CD14-positive monocyte (primary cell): Measurements from ENCODE around the gene LRRC8E. TPM values are rescaled to one million over a fixed set of nuclear protein-coding genes. Genes with fewer than 3 reads are reported as not detected.

Experiments
- DNase-seq, 3 donors: peaks; one replicate each; pipeline ENCODE4 v3.0.0-alpha.2; 2011 to 2022
- H2AFZ ChIP-seq: 2 replicates; pipeline ENCODE4 v1.6.0; 2012; ENCODE audit warnings: mild to moderate bottlenecking, low read depth, low read length, inconsistent platforms; ENCODE audit not compliant: insufficient read depth, poor library complexity, severe bottlenecking
- H3K27ac ChIP-seq, 2 donors: 1 replicate in 1 of 2; 2 replicates in 1 of 2; pipeline ENCODE4 v1.5.1; 2012 to 2013; ENCODE audit warnings: low read length in 2 of 2, control low read depth in 1 of 2, inconsistent platforms in 1 of 2, low read depth in 1 of 2, mild to moderate bottlenecking in 1 of 2
- H3K27me3 ChIP-seq, 2 donors: one replicate each; pipeline versions ENCODE4 v1.6.0 to v1.6.1; 2011 to 2013; ENCODE audit warnings: low read length in 2 of 2; ENCODE audit not compliant: control insufficient read depth in 2 of 2, insufficient read depth in 2 of 2
- H3K36me3 ChIP-seq, 2 donors: replicated peaks in 1 of 2; 1 replicate in 1 of 2; 2 replicates in 1 of 2; pipeline versions ENCODE4 v1.5.1 to v1.6.1; 2012 to 2013; ENCODE audit warnings: low read length in 2 of 2, control low read depth in 1 of 2, inconsistent platforms in 1 of 2, mild to moderate bottlenecking in 1 of 2; ENCODE audit not compliant: insufficient read depth in 2 of 2, control insufficient read depth in 1 of 2
- H3K4me1 ChIP-seq, 2 donors: 1 replicate in 1 of 2; 2 replicates in 1 of 2; pipeline versions ENCODE4 v1.5.1 to v1.6.1; 2012 to 2013; ENCODE audit warnings: low read length in 2 of 2, control low read depth in 1 of 2, inconsistent platforms in 1 of 2, mild to moderate bottlenecking in 1 of 2, moderate library complexity in 1 of 2; ENCODE audit not compliant: insufficient read depth in 2 of 2, control insufficient read depth in 1 of 2
- H3K4me2 ChIP-seq: replicated peaks from 2 replicates; pipeline ENCODE3; 2012; ENCODE audit warnings: low read length, moderate library complexity, mild to moderate bottlenecking; ENCODE audit not compliant: poor library complexity, severe bottlenecking; ENCODE audit errors: extremely low read depth
- H3K4me3 ChIP-seq, 3 experiments: fragments of 200-600 bp in 1 of 3; sonication (generic) in 1 of 3; replicated peaks in 1 of 3; 1 replicate in 2 of 3; 2 replicates in 1 of 3; pipeline ENCODE4 v1.5.1; 2011 to 2013; ENCODE audit warnings: low read length in 3 of 3, mild to moderate bottlenecking in 3 of 3, control low read depth in 2 of 3, low read depth in 2 of 3, inconsistent platforms in 1 of 3, moderate library complexity in 1 of 3
- H3K79me2 ChIP-seq: 2 replicates; pipeline ENCODE4 v1.6.0; 2012; ENCODE audit warnings: mild to moderate bottlenecking, control low read depth, inconsistent platforms, low read length, moderate library complexity; ENCODE audit not compliant: insufficient read depth
- H3K9ac ChIP-seq: 2 replicates; pipeline ENCODE4 v1.6.0; 2017; ENCODE audit warnings: low read length, mild to moderate bottlenecking; ENCODE audit not compliant: insufficient read depth, poor library complexity, severe bottlenecking
- H3K9me3 ChIP-seq, 2 donors: replicated peaks in 1 of 2; 1 replicate in 1 of 2; 2 replicates in 1 of 2; pipeline versions ENCODE4 v1.5.1 to v1.6.1; 2012 to 2013; ENCODE audit warnings: low read length in 2 of 2, control low read depth in 1 of 2; ENCODE audit not compliant: control insufficient read depth in 1 of 2, insufficient read depth in 1 of 2
- H4K20me1 ChIP-seq: 2 replicates; pipeline ENCODE4 v1.6.0; 2012; ENCODE audit warnings: mild to moderate bottlenecking, low read length, control low read depth, moderate library complexity; ENCODE audit not compliant: insufficient read depth
- H3K27ac Mint-ChIP-seq, 7 donors: one replicate each; pipeline ENCODE4 v1.8.0; 2020; ENCODE audit warnings: mild to moderate bottlenecking in 7 of 7, mixed read lengths in 7 of 7, moderate library complexity in 6 of 7, inconsistent platforms in 2 of 7
- H3K27me3 Mint-ChIP-seq, 3 donors: one replicate each; pipeline ENCODE4 v1.8.0; 2021 to 2022; ENCODE audit warnings: low read depth in 3 of 3, mild to moderate bottlenecking in 3 of 3, mixed read lengths in 3 of 3, moderate library complexity in 3 of 3, inconsistent platforms in 1 of 3
- H3K36me3 Mint-ChIP-seq, 2 donors: one replicate each; pipeline ENCODE4 v1.8.0; 2020; ENCODE audit warnings: mixed read lengths in 2 of 2, inconsistent platforms in 1 of 2, mild to moderate bottlenecking in 1 of 2
- H3K4me1 Mint-ChIP-seq: one replicate; pipeline ENCODE4 v1.8.0; 2020; ENCODE audit warnings: mild to moderate bottlenecking, mixed read lengths
- H3K4me3 Mint-ChIP-seq, 2 donors: one replicate each; pipeline ENCODE4 v1.8.0; 2020; ENCODE audit warnings: mild to moderate bottlenecking in 2 of 2, mixed read lengths in 2 of 2, moderate library complexity in 1 of 2
- H3K9me3 Mint-ChIP-seq, 7 donors: one replicate each; pipeline ENCODE4 v1.8.0; 2020 to 2022; ENCODE audit warnings: mixed read lengths in 7 of 7, mild to moderate bottlenecking in 6 of 7, moderate library complexity in 6 of 7, inconsistent platforms in 2 of 7
- WGBS: methylation state at CpG from one replicate; pipeline ENCODE4 v1.1.5; 2013; ENCODE audit warnings: missing lambda C conversion rate; ENCODE audit not compliant: insufficient coverage; 5-methylcytosine and 5-hydroxymethylcytosine counted together
- intact Hi-C, 2 donors: fragments of 100-400 bp; cut with micrococcal nuclease; formaldehyde crosslinking; loops; one replicate each; pipeline versions ENCODE4 v1.15.0 to v1.15.1; 2023
- polyA plus RNA-seq, 3 donors: library from polyadenylated mRNA; depleted of rRNA in 1 of 3; unstranded in 2 of 3; stranded (reverse) in 1 of 3; fragments of 300-500 nt in 2 of 3; fragments of >200 nt in 1 of 3; fragmentation: Illumina TruSeq in 2 of 3; gene quantifications; 1 replicate in 2 of 3; 2 replicates in 1 of 3; pipeline ENCODE4 v1.2.3, GENCODE V29; 2012 to 2021
- TF ChIP-seq, protein P1 (sequence below): fragments of 200-600 bp; IDR thresholded peaks from one replicate; pipeline ENCODE4 v1.8.0; 2022; ENCODE audit warnings: antibody characterized with exemption, mild to moderate bottlenecking

LRRC8E gene
- polyA plus RNA-seq, 3 donors = not detected

DNA sequence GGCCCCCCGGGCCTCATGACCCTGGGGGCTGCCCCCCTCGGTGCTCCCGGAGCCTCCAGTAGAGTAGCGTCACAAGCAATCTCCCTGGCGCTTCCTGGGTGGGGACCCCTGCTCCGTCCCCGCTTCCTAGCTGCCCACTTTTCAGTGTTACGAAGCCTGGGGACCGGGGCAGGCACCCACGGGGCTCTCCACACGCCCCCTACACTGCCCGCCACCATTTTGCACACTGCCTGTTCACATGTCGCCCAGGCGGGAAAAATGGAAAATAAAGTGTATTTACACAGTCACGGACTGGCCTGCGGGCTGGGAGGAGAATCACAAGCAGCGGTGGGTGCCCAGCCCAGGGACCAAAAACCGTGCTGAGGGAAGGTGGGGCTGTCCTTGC is 23.6 kb upstream of the LRRC8E start:
- Mint-ChIP-seq H3K27me3 (peaks cover 73 to 93% (median 78%) of the 10 kb centered on the region in 3 donors), H3K4me1 (peaks cover 29% of the 10 kb centered on the region), H3K9me3 (peaks cover 0 to 36% (median 14%) of the 10 kb centered on the region in 7 donors), H3K36me3 (peaks cover 7 to 16% of the 10 kb centered on the region in 2 donors), H3K27ac (no peak overlapping the region), H3K4me3 (peak overlapping the region in 1 of 2 donors; percentile 75)
- Histone ChIP-seq H3K4me3 (no peak overlapping the region), H3K36me3 (no peaks in the 10 kb centered on the region), H2AFZ (no peak overlapping the region), H3K27me3 (peaks cover 28 to 81% of the 10 kb centered on the region in 2 donors), H3K4me2 (no peak overlapping the region), H3K9me3 (peaks cover 0 to 5% of the 10 kb centered on the region in 2 donors), H3K9ac (no peak overlapping the region), H3K79me2 (no peaks in the 10 kb centered on the region), H3K4me1 (peaks cover 30 to 35% of the 10 kb centered on the region in 2 donors), H3K27ac (no peak overlapping the region), H4K20me1 (no peaks in the 10 kb centered on the region)
- 43% methylated on average over 13 of the region's 18 CpGs for WGBS
- TF ChIP-seq, protein P1, sequence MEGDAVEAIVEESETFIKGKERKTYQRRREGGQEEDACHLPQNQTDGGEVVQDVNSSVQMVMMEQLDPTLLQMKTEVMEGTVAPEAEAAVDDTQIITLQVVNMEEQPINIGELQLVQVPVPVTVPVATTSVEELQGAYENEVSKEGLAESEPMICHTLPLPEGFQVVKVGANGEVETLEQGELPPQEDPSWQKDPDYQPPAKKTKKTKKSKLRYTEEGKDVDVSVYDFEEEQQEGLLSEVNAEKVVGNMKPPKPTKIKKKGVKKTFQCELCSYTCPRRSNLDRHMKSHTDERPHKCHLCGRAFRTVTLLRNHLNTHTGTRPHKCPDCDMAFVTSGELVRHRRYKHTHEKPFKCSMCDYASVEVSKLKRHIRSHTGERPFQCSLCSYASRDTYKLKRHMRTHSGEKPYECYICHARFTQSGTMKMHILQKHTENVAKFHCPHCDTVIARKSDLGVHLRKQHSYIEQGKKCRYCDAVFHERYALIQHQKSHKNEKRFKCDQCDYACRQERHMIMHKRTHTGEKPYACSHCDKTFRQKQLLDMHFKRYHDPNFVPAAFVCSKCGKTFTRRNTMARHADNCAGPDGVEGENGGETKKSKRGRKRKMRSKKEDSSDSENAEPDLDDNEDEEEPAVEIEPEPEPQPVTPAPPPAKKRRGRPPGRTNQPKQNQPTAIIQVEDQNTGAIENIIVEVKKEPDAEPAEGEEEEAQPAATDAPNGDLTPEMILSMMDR = no peak
- intact Hi-C loops = loop anchor here in 1 of 2 donors (5.0 kb wide), 1 partner anchor 58 kb away; the partner anchor contains the start of gene SNAPC2
- no peak for DNase-seq

DNA sequence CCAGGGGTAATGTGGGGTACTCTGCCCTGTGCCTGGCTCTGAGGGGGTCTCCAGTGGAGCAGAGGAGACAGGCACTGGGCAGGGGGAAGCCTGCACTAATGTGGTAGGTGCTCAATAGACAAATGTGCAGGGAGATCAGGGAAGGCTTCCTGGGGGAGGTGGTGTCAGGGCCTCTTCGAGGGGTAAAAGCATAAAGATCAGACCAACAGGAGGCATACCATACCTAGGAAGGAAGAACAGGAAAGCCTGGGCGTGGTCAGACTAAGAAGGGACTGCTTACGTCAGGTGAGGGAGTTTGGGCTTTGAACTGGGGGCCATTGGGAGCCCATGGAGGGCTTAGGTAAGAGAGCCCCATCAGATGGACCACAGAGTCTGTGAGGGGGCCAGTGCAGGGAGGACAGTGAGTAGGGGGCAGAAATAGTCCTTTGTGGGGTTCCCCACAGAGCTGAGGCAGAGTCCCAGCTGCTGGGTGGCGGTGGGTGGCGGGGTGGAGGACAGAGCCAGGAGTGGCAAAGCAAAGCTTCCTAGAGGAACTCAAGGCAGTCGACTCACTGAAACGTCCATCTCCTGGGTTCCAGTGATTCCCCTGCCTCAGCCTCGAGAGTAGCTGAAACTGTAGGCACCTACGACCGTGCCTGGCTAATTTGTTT is 22.9 kb upstream of the LRRC8E start:
- peaks cover 7 to 12% of the 10 kb centered on the region in 2 donors for H3K36me3 Mint-ChIP-seq
- H3K79me2 ChIP-seq = no peaks in the 10 kb centered on the region
- H3K36me3 ChIP-seq = no peaks in the 10 kb centered on the region
- H4K20me1 ChIP-seq = no peaks in the 10 kb centered on the region
- H3K4me1 ChIP-seq = peaks cover 34 to 42% of the 10 kb centered on the region in 2 donors
- H3K4me3 Mint-ChIP-seq = peak overlapping the region; percentile 52 to 75
- H3K27ac Mint-ChIP-seq = no peak overlapping the region
- peaks cover 73 to 90% (median 75%) of the 10 kb centered on the region in 3 donors for H3K27me3 Mint-ChIP-seq
- intact Hi-C loops = loop anchor here in 1 of 2 donors (5.0 kb wide), 1 partner anchor 57 kb away; the partner anchor contains the start of gene SNAPC2
- H3K27me3 ChIP-seq = peaks cover 28 to 78% of the 10 kb centered on the region in 2 donors
- H3K4me1 Mint-ChIP-seq = peaks cover 31% of the 10 kb centered on the region
- H2AFZ ChIP-seq = no peak overlapping the region
- no peak overlapping the region for H3K4me2 ChIP-seq
- peaks cover 0 to 5% of the 10 kb centered on the region in 2 donors for H3K9me3 ChIP-seq
- 46% methylated on average over 9 of the region's 10 CpGs for WGBS
- TF ChIP-seq, protein P1 = no peak
- DNase-seq = no peak
- H3K9me3 Mint-ChIP-seq = peaks cover 0 to 35% (median 14%) of the 10 kb centered on the region in 7 donors
- H3K9ac ChIP-seq = no peak overlapping the region
- no peak overlapping the region for H3K27ac ChIP-seq
- no peak overlapping the region for H3K4me3 ChIP-seq
